Right atrium auricular region (tissue), 2 donors: ENCODE results near the gene ATF2. TPM values are rescaled to one million over a fixed set of nuclear protein-coding genes. Genes with fewer than 3 reads are reported as not detected.

ENCODE experiments used
- DNase-seq: peaks from one replicate; pipeline ENCODE4 v3.0.0-alpha.2; 2019; ENCODE audit warnings: low spot score
- H3K27ac ChIP-seq, 2 donors: fragments of 200-600 bp; sonication (generic); 1 replicate in 1 of 2; 2 replicates in 1 of 2; pipeline ENCODE4 v1.5.1; 2016 to 2019
- H3K27me3 ChIP-seq, 2 donors: fragments of 200-600 bp; sonication (generic); one replicate each; pipeline versions ENCODE4 v1.5.1 to v1.6.0; 2017 to 2019
- H3K36me3 ChIP-seq: fragments of 200-600 bp; sonication (generic); one replicate; pipeline ENCODE4 v1.5.1; 2016
- H3K4me1 ChIP-seq, 2 donors: fragments of 200-600 bp; sonication (generic); one replicate each; pipeline versions ENCODE4 v1.5.1 to v1.6.0; 2017 to 2019
- H3K4me3 ChIP-seq, 2 donors: fragments of 200-600 bp; sonication (generic); 1 replicate in 1 of 2; 2 replicates in 1 of 2; pipeline ENCODE4 v1.5.1; 2017 to 2019; ENCODE audit warnings: mild to moderate bottlenecking in 1 of 2, moderate library complexity in 1 of 2
- H3K9me3 ChIP-seq, 2 donors: fragments of 200-600 bp; sonication (generic); one replicate each; pipeline ENCODE4 v1.5.1; 2019
- CTCF ChIP-seq, 2 donors: fragments of 200-600 bp; sonication (generic); IDR thresholded peaks; one replicate each; pipeline ENCODE4 v1.5.1; 2019; ENCODE audit warnings: antibody characterized with exemption in 2 of 2
- total RNA-seq, 2 donors: library from RNA; depleted of rRNA; stranded (reverse); fragments of >200 nt; gene quantifications; one replicate each; pipeline ENCODE4 v1.1.0, GENCODE V29; 2016

ATF2 gene
- total RNA-seq, 2 donors from 2014 or later, result 22.3 to 28.1 TPM

- Histone ChIP-seq H3K4me3 (peak within 1 kb of the TSS; percentile 69 to 88), H3K36me3 (peaks cover 36% of the 10 kb centered on the region), H3K4me1 (peaks cover 0 to 35% of the 10 kb centered on the region in 2 donors), H3K9me3 (no peaks in the 10 kb centered on the region), H3K27me3 (no peaks in the 10 kb centered on the region), H3K27ac (peak within 1 kb of the TSS; percentile 89 to 96)
- TF ChIP-seq CTCF (IDR thresholded peaks at IDR 0.05), result peak in 1 of 2 donors; percentile 36
- peak; percentile 95 for DNase-seq
Observed at GRCh38 chr2:175181104-175181876, 13.3 kb upstream of the ATF2 start, which contains the start of gene ATP5MC3. Gene ATP5MC3, minus strand, starts transcription at chr2:175181710. Its CDS starts 317 bp downstream, at chr2:175181393.

- no peaks in the 10 kb centered on the region for H3K27me3 ChIP-seq
- TF ChIP-seq CTCF (IDR thresholded peaks at IDR 0.05), result no peak
- H3K9me3 ChIP-seq, result no peaks in the 10 kb centered on the region
- peak overlapping the region; percentile 89 to 96 for H3K27ac ChIP-seq
- no peak for DNase-seq
- peak overlapping the region; percentile 69 to 88 for H3K4me3 ChIP-seq
- peaks cover 0 to 35% of the 10 kb centered on the region in 2 donors for H3K4me1 ChIP-seq
- H3K36me3 ChIP-seq, result peaks cover 36% of the 10 kb centered on the region
Observed at GRCh38 chr2:175180701-175181103, 12.7 kb upstream of the ATF2 start.

GRCh38 chr2:175176624-175177023, 8.6 kb upstream of the ATF2 start:
- Histone ChIP-seq H3K27me3 (no peaks in the 10 kb centered on the region), H3K36me3 (peaks cover 44% of the 10 kb centered on the region), H3K27ac (no peak overlapping the region), H3K4me1 (peaks cover 0 to 30% of the 10 kb centered on the region in 2 donors), H3K4me3 (no peak overlapping the region), H3K9me3 (no peaks in the 10 kb centered on the region)
- TF ChIP-seq CTCF (IDR thresholded peaks at IDR 0.05), result no peak
- no peak for DNase-seq

- no peaks in the 10 kb centered on the region for H3K27me3 ChIP-seq
- H3K4me1 ChIP-seq, result peaks cover 0 to 30% of the 10 kb centered on the region in 2 donors
- TF ChIP-seq CTCF (IDR thresholded peaks at IDR 0.05), result no peak
- DNase-seq, result no peak
- no peak overlapping the region for H3K27ac ChIP-seq
- H3K9me3 ChIP-seq, result no peaks in the 10 kb centered on the region
- H3K36me3 ChIP-seq, result peaks cover 44% of the 10 kb centered on the region
- H3K4me3 ChIP-seq, result no peak overlapping the region
Observed at GRCh38 chr2:175175896-175176295, 7.9 kb upstream of the ATF2 start.

GRCh38 chr2:175175320-175175719, 7.3 kb upstream of the ATF2 start:
- no peak for DNase-seq
- Histone ChIP-seq H3K4me1 (peaks cover 0 to 28% of the 10 kb centered on the region in 2 donors), H3K27ac (no peak overlapping the region), H3K36me3 (peaks cover 44% of the 10 kb centered on the region), H3K27me3 (no peaks in the 10 kb centered on the region), H3K9me3 (no peaks in the 10 kb centered on the region), H3K4me3 (no peak overlapping the region)
- no peak for TF ChIP-seq CTCF (IDR thresholded peaks at IDR 0.05)
